ENCODE data around the gene PRR3. TPM values are rescaled to one million over a fixed set of nuclear protein-coding genes. Genes with fewer than 3 reads are reported as not detected.

PRR3 gene
- total RNA-seq, 1 donor from 2014 or later: 41.4 TPM

- no peak overlapping the region for H3K27ac Mint-ChIP-seq (ENCODE audit: unreplicated experiment)
- H3K36me3 Mint-ChIP-seq (ENCODE audit: low read depth): peaks cover 41% of the 10 kb centered on the region
- H3K27me3 Mint-ChIP-seq (ENCODE audit: low read depth): peaks cover 7% of the 10 kb centered on the region
- H3K4me1 Mint-ChIP-seq: peaks cover 5% of the 10 kb centered on the region
- TF ChIP-seq CTCF (conservative IDR thresholded peaks at IDR 0.05): no peak
- no peak for DNase-seq (ENCODE audit: low read depth, low spot score)
- no peak overlapping the region for H3K4me3 Mint-ChIP-seq
- no peaks in the 10 kb centered on the region for H3K9me3 Mint-ChIP-seq
Measured at GRCh38 chr6:30601436-30601814, 44.3 kb downstream of the PRR3 start.

GRCh38 chr6:30601815-30602641, 44.9 kb downstream of the PRR3 start:
- H3K9me3 Mint-ChIP-seq: no peaks in the 10 kb centered on the region
- H3K4me1 Mint-ChIP-seq: peaks cover 5% of the 10 kb centered on the region
- no peak overlapping the region for H3K27ac Mint-ChIP-seq (ENCODE audit: unreplicated experiment)
- H3K27me3 Mint-ChIP-seq (ENCODE audit: low read depth): peaks cover 7% of the 10 kb centered on the region
- H3K4me3 Mint-ChIP-seq: no peak overlapping the region
- DNase-seq (ENCODE audit: low read depth, low spot score): no peak
- TF ChIP-seq CTCF (conservative IDR thresholded peaks at IDR 0.05): no peak
- peaks cover 45% of the 10 kb centered on the region for H3K36me3 Mint-ChIP-seq (ENCODE audit: low read depth)

- peaks cover 5% of the 10 kb centered on the region for H3K4me1 Mint-ChIP-seq
- peaks cover 6% of the 10 kb centered on the region for H3K27me3 Mint-ChIP-seq (ENCODE audit: low read depth)
- no peaks in the 10 kb centered on the region for H3K9me3 Mint-ChIP-seq
- no peak overlapping the region for H3K27ac Mint-ChIP-seq (ENCODE audit: unreplicated experiment)
- H3K4me3 Mint-ChIP-seq: peak overlapping the region; percentile 50
- no peak for TF ChIP-seq CTCF (conservative IDR thresholded peaks at IDR 0.05)
- peaks cover 52% of the 10 kb centered on the region for H3K36me3 Mint-ChIP-seq (ENCODE audit: low read depth)
- DNase-seq (ENCODE audit: low read depth, low spot score): no peak
Measured at GRCh38 chr6:30603961-30604360, 46.9 kb downstream of the PRR3 start.

GRCh38 chr6:30610065-30610464, 53.0 kb downstream of the PRR3 start:
- peaks cover 13% of the 10 kb centered on the region for H3K27me3 Mint-ChIP-seq (ENCODE audit: low read depth)
- H3K4me3 Mint-ChIP-seq: peak overlapping the region; percentile 29
- TF ChIP-seq CTCF (conservative IDR thresholded peaks at IDR 0.05): no peak
- peaks cover 48% of the 10 kb centered on the region for H3K4me1 Mint-ChIP-seq
- no peak overlapping the region for H3K27ac Mint-ChIP-seq (ENCODE audit: unreplicated experiment)
- no peak for DNase-seq (ENCODE audit: low read depth, low spot score)
- no peaks in the 10 kb centered on the region for H3K9me3 Mint-ChIP-seq
- H3K36me3 Mint-ChIP-seq (ENCODE audit: low read depth): peaks cover 39% of the 10 kb centered on the region

GRCh38 chr6:30611150-30611855, 54.2 kb downstream of the PRR3 start:
- TF ChIP-seq CTCF (conservative IDR thresholded peaks at IDR 0.05): no peak
- DNase-seq (ENCODE audit: low read depth, low spot score): no peak
- peaks cover 43% of the 10 kb centered on the region for H3K36me3 Mint-ChIP-seq (ENCODE audit: low read depth)
- H3K27me3 Mint-ChIP-seq (ENCODE audit: low read depth): peaks cover 24% of the 10 kb centered on the region
- H3K9me3 Mint-ChIP-seq: no peaks in the 10 kb centered on the region
- no peak overlapping the region for H3K27ac Mint-ChIP-seq (ENCODE audit: unreplicated experiment)
- peaks cover 60% of the 10 kb centered on the region for H3K4me1 Mint-ChIP-seq
- peak overlapping the region; percentile 32 for H3K4me3 Mint-ChIP-seq

All from neural crest cell (in vitro differentiated cells).